Upper lobe of right lung (tissue), 1 donor: ENCODE measurements around the gene GK2. TPM values are rescaled to one million over a fixed set of nuclear protein-coding genes. Genes with fewer than 3 reads are reported as not detected.

Source experiments
- ATAC-seq: fragments of 200-7000 bp; cut with Tn5 transposase; one replicate; pipeline ENCODE4 v1.9.1; 2020; ENCODE audit warnings: mild to moderate bottlenecking, moderate library complexity
- DNase-seq: peaks from one replicate; pipeline ENCODE4 v3.0.0-alpha.2; 2020
- H3K27ac ChIP-seq: fragments of 200-600 bp; one replicate; pipeline ENCODE4 v1.8.0; 2022
- H3K27me3 ChIP-seq: fragments of 200-600 bp; one replicate; pipeline ENCODE4 v1.8.0; 2022; ENCODE audit warnings: mild to moderate bottlenecking
- H3K36me3 ChIP-seq: fragments of 200-600 bp; one replicate; pipeline ENCODE4 v1.8.0; 2022
- H3K4me1 ChIP-seq: fragments of 200-600 bp; one replicate; pipeline ENCODE4 v1.8.0; 2022
- H3K4me3 ChIP-seq: fragments of 200-600 bp; one replicate; pipeline ENCODE4 v1.8.0; 2022; ENCODE audit warnings: mild to moderate bottlenecking
- H3K9me3 ChIP-seq: fragments of 200-600 bp; one replicate; pipeline ENCODE4 v1.8.0; 2022
- intact Hi-C: fragments of 100-400 bp; cut with DNase I; formaldehyde crosslinking; loops from one replicate; pipeline ENCODE4 v1.11.0; 2022
- total RNA-seq: library from RNA; stranded (reverse); fragmentation: NEBNext Ultra II Directional; extraction: Animal tissue kit (Norgen Biotek cat#: 25700); gene quantifications from one replicate; pipeline ENCODE4 v1.2.1, GENCODE V29; 2021
- TF ChIP-seq, protein P1 (sequence below): fragments of 200-600 bp; IDR thresholded peaks from one replicate; pipeline ENCODE4 v1.8.0; 2022; ENCODE audit warnings: antibody characterized with exemption
- donor health status: DM: no; HTN: yes; CAD: no; lungs with severe emphysema.

GK2 gene
- total RNA-seq, 1 donor from 2014 or later = not detected

- Histone ChIP-seq H3K9me3 (no peaks in the 10 kb centered on the region), H3K4me3 (no peak overlapping the region), H3K36me3 (no peaks in the 10 kb centered on the region), H3K4me1 (no peaks in the 10 kb centered on the region), H3K27me3 (no peaks in the 10 kb centered on the region), H3K27ac (no peak overlapping the region)
- no peak for DNase-seq
- TF ChIP-seq, protein P1, sequence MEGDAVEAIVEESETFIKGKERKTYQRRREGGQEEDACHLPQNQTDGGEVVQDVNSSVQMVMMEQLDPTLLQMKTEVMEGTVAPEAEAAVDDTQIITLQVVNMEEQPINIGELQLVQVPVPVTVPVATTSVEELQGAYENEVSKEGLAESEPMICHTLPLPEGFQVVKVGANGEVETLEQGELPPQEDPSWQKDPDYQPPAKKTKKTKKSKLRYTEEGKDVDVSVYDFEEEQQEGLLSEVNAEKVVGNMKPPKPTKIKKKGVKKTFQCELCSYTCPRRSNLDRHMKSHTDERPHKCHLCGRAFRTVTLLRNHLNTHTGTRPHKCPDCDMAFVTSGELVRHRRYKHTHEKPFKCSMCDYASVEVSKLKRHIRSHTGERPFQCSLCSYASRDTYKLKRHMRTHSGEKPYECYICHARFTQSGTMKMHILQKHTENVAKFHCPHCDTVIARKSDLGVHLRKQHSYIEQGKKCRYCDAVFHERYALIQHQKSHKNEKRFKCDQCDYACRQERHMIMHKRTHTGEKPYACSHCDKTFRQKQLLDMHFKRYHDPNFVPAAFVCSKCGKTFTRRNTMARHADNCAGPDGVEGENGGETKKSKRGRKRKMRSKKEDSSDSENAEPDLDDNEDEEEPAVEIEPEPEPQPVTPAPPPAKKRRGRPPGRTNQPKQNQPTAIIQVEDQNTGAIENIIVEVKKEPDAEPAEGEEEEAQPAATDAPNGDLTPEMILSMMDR = no peak
- no peak for ATAC-seq
- intact Hi-C loops = no loop called here
Measured at GRCh38 chr4:79385641-79386040, 22.4 kb downstream of the GK2 start.

- no peak for ATAC-seq
- Histone ChIP-seq H3K27ac (no peak overlapping the region), H3K36me3 (no peaks in the 10 kb centered on the region), H3K4me1 (no peaks in the 10 kb centered on the region), H3K9me3 (no peaks in the 10 kb centered on the region), H3K27me3 (no peaks in the 10 kb centered on the region), H3K4me3 (no peak overlapping the region)
- DNase-seq = no peak
- intact Hi-C loops = no loop called here
- TF ChIP-seq, protein P1 = no peak
Measured at GRCh38 chr4:79381161-79381560, 26.9 kb downstream of the GK2 start.

GRCh38 chr4:79370026-79370425, 38.0 kb downstream of the GK2 start:
- intact Hi-C loops = no loop called here
- H3K27me3 ChIP-seq = no peaks in the 10 kb centered on the region
- no peaks in the 10 kb centered on the region for H3K9me3 ChIP-seq
- DNase-seq (no peak), ATAC-seq (no peak)
- H3K4me3 ChIP-seq = no peak overlapping the region
- no peak overlapping the region for H3K27ac ChIP-seq
- H3K36me3 ChIP-seq = no peaks in the 10 kb centered on the region
- no peaks in the 10 kb centered on the region for H3K4me1 ChIP-seq
- TF ChIP-seq, protein P1 = no peak

- Histone ChIP-seq H3K9me3 (no peaks in the 10 kb centered on the region), H3K36me3 (no peaks in the 10 kb centered on the region), H3K4me3 (no peak overlapping the region), H3K27me3 (no peaks in the 10 kb centered on the region), H3K27ac (no peak overlapping the region), H3K4me1 (no peaks in the 10 kb centered on the region)
- TF ChIP-seq, protein P1 = no peak
- intact Hi-C loops = no loop called here
- ATAC-seq (no peak), DNase-seq (no peak)
Measured at GRCh38 chr4:79367096-79367495, 40.9 kb downstream of the GK2 start.

GRCh38 chr4:79366422-79366821, 41.6 kb downstream of the GK2 start:
- no peaks in the 10 kb centered on the region for H3K27me3 ChIP-seq
- H3K36me3 ChIP-seq = no peaks in the 10 kb centered on the region
- TF ChIP-seq, protein P1 = no peak
- H3K4me3 ChIP-seq = no peak overlapping the region
- intact Hi-C loops = no loop called here
- H3K27ac ChIP-seq = no peak overlapping the region
- no peak for DNase-seq
- H3K9me3 ChIP-seq = no peaks in the 10 kb centered on the region
- ATAC-seq = no peak
- no peaks in the 10 kb centered on the region for H3K4me1 ChIP-seq

DNA sequence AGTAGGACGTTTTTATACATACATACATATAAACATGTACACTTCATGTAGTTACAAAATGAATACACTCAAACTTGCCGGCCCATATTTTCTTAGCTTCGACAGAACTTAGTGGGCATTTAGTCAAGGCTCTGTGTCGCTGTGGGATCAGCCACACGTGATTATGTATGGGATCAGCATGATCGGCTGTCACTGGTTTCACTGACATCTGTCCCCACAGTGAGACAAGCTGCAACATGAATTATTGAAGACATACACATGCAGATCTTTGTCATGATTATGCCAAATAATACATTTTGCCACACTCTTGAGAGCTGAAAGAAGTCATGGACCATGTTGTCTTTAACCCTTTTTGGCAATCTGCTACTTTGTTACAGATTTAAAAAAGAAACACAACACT, 44.0 kb downstream of the GK2 start:
- ATAC-seq = no peak
- Histone ChIP-seq H3K4me1 (no peaks in the 10 kb centered on the region), H3K27ac (no peak overlapping the region), H3K36me3 (no peaks in the 10 kb centered on the region), H3K27me3 (no peaks in the 10 kb centered on the region), H3K9me3 (no peaks in the 10 kb centered on the region), H3K4me3 (no peak overlapping the region)
- TF ChIP-seq, protein P1 = no peak
- intact Hi-C loops = no loop called here
- DNase-seq = no peak
